ENCODE measurements around the gene SRP14.
A peak's percentile ranks its signal among the peaks of the same experiment; 100 is the strongest.
"Not testable (repeated sequence)": the region's sequence is repeated elsewhere in the genome, so short reads cannot be mapped to it uniquely, and the experiment has no call there.

SRP14 gene

GRCh38 chr15:40048926-40049475, 10.0 kb upstream of the SRP14 start:
- DNase-seq, result no peak

DNA sequence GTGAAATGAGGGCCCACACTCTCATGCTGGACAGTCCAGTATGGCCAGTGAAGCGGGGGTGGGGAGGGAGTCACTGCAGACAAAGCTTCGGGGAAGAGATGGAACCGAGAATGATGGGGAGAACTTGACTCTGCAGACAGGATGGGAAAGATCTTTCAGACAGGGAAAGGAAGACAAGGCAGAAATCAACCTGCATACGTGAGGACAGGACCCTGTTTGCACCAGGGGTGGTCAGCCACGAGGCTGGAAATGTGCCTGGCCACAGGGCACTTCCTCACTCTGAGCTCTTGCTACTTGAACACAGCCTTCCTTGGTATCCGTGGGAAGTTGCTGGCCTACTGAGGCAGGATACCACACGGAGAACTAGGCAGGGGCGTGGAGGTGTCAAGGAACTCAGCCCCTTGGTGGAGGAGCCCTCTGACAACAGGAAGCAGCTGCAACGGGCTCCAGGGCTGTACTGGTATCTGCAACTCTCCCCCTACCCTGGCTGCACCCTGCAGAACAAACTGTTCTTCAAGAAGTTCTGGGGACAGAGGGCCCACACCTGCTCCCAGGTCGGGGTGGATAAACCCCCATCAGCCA, 9.3 kb upstream of the SRP14 start:
- peak; percentile 44 for DNase-seq

DNA sequence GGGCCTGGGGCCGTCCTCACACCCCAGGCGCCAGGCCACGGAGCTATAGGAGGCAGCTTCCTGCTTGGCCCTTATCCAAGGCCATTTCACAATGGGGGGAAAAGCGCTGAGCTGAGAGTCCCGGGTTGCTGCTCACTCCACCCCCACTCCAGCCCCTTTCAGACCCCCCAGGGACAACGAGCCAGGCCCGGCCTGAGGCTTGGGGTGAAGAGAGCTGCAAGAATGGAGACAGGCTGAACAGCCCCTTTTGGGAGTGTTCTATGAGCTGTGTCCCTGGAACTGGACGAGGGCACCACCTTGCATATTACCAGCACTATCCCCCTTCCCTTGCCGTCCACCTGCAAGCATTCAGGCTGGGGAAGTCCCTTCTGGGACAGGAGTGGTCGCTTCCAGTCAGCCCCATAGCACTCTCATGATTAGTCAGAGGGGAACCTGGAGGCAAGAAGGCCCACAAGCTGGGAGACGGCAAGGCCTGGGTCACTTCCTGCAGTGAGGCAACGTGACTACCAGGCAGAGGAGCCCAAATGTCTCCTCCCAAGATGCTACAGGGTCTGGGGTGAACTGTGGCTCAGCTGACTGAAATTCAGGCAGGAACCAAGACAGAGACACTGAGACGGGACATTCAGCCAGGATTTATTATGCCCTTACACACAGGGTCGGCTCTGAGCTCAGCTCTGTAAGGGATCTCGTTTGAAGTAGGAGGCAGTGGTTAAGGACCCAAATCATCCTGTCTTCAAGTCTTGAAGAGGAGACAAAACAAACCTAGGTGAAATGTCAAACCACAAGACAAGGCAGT, 8.6 kb upstream of the SRP14 start:
- DNase-seq, result peak; percentile 62

DNA sequence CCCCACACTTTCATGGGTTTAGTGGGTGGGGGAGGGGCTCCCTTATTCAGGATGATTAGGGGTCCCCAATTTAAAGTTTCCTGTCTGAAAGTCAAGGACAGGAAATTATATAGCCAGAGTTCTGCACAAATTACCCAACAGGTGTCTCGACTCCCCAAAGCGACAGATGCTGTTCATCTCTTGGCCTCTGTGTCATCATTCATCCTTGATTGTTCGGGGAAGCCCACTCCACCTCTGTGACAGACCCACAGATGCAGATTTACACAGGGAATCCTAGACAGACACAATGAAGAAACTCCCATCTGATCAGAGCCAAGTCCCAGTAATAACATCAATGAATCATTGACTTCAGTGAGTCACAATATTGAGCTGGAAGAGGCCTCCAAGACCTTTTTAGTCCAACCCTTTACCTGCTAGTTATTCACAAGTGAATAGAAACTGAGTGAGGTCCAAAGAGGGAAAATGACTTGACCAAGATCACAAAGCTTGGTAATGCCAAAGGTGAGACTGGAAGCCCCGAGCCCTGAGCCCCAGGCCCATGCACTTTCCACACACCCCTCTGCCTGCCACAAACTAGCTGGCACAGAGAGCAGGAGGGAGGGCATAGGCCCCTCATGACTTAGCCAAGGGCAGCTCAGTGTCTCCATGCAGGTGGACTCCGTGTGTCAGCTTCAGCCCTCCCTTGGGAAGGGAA, 7.9 kb upstream of the SRP14 start:
- DNase-seq, result no peak

DNA sequence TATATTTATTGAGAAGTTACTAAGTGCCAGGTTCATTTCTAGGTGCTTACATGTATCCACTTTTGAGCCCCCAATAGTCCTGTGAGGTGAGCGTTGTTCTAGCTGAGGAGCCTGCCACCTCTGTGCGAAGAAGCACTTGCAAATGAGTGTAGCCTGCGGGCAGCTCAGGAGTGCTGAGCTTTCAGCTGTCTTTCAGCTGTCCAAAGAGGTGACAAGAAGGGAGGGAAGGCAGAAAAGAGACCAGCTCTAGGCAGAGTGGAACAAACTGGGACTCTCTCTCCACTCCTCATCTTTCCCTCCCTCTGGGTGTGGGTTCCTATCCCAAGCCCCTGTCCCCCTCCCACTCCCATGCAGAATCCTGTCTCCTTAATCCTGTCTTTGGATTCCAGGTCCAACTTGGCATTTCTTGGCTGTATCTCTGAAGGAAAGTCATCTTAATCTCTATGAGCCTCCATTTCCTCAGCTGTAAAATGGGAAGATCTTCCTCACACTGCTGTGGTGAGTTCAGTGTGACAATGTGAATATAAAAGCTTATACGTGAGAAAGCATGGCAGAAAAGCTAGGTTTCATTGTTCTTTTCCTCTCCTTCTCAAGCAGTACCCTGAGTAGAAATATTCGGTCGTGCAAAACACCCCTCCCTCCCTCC, 6.7 kb upstream of the SRP14 start:
- no peak for DNase-seq

DNA sequence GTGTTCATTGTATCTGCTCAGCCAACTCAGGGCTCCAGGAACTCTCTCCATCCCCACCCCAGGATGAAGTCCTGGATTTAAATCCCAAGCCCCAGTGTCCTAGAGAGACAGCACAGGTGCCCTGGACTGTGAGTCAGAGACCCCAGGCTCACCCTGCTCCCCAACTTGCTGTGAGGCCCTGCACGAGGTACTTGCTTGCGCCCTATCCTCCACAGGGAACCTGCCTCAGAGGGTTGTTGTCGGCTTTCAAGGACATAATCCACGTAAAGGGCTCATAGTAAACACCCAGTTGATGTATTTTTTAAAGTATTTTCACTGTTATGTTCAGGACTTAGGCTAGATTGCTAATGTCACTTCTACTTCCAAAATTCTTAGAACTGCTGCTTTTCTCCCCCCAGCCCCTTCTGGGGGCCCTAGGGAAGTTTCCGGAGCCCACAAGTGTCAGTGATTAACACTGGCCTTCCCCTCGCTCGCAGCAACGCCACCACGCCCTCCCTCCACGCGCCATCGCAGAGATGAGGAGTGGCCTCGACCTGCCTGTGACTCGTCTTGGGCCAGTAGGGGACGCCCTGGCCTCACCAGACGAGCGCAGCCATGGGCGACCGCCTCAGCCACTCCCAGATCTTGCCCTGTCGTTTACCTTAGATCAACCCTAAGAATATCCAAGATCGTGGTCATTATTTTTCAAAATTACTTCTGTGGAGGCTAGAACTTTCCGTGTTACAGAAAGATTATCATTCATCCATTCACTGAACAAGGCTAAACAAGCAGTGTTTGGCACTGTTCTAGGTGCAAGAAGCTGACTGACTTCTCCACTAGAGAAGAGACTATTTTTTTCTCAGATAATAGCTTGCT, 6.0 kb upstream of the SRP14 start:
- DNase-seq, result peak; percentile 84

- DNase-seq, result no peak
Measured at GRCh38 chr15:40043927-40044716, 5.1 kb upstream of the SRP14 start.

DNA sequence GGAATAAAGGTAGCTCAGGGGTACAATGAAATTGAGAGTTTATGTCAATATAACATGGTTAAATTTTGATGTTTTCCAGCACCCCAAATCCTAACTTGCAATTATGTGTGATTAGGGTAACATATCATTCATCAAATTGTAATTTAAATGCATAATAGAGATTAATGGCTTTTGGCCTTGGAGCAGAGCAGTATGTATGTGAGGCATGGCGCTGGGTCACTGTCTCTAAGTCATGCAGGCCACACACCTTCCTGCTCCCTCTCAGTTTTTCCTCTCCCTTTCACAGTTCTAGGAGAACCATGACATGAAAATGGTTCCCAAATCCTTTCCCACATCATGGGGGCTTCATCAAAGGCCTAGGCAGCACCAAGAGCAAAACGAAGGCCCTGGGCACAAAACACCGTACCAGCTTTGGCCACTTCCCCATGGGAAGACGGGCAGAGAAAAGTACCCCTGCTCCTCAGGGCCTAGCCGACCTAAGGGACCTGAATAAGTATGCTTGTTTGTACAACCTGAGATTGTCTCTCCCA, 3.9 kb upstream of the SRP14 start:
- no peak for DNase-seq

DNA sequence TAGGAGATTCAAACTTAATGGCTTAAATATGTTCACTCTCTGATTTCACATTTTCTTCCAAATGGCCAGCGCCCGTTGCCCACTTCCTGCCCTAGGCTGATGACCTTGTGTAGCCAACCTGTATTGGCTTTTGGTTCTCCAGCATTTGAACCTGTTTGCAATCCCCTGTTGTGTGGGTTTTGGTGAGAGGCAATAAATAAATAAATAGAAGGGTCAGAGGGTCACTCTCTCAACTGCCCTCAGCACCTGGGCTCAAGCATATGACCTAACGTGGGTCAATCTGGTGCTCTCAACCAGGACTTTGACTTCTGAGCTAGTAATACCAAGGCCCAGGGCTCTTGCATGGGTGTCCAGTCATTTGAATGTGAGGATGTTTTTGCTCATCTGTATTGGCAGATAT, 1.8 kb upstream of the SRP14 start:
- DNase-seq, result no peak

- no peak for DNase-seq
Measured at GRCh38 chr15:40040293-40040635, 1.3 kb upstream of the SRP14 start.

- peak; percentile 20 for DNase-seq
Measured at GRCh38 chr15:40038275-40038637, 725 bp downstream of the SRP14 start.

- no peak for DNase-seq
Measured at GRCh38 chr15:40037721-40038120, 1.3 kb downstream of the SRP14 start.

GRCh38 chr15:40035182-40035581, 3.8 kb downstream of the SRP14 start:
- not testable (repeated sequence) for DNase-seq

- no peak for DNase-seq
Measured at GRCh38 chr15:40034186-40034946, 4.6 kb downstream of the SRP14 start.

GRCh38 chr15:40032125-40032839, 6.7 kb downstream of the SRP14 start:
- DNase-seq, result no peak

- DNase-seq, result no peak
Measured at GRCh38 chr15:40031300-40031699, 7.7 kb downstream of the SRP14 start.

GRCh38 chr15:40029979-40030893, 8.7 kb downstream of the SRP14 start:
- DNase-seq, result peak; percentile 25

DNA sequence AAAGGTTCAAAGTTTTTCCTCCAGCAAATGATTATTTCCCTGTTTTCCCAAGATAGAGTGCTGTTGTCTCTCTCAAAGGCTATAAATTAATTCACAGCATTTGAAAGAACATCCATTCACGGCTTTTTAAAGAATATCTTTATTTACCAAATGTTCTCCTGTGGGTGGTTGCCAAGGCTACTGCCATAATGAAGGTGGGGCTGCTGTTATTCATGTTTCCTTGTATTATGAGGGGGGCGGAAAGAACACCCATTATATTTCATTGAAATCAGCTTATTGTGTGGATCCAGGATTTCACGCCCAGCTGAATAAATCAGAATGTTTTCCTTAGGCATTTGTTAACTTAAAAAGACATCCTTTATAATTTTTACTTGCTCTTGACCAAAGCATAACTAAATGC, 10.1 kb downstream of the SRP14 start:
- DNase-seq, result no peak

DNA sequence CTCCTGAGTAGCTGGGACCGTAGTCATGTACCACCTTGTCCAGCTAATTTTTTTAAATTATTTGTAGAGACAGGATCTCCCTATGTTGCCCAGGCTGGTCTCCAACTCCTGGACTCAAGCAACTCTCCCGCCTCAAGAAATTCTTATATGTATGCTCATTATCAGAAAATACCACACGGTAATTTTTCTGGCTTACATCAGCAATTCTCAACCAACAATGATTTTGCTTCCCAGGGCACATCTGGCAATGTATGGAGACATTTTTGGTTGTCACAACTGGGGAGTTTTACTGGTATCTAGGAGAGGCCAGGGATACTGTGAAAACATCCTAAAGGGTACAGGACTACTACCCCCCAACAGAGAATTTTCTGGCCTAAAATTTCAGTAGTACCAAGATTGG, 10.8 kb downstream of the SRP14 start:
- no peak for DNase-seq
